Neuronal stem cell (in vitro differentiated cells): Measurements from ENCODE around the gene KLF12.

Experiments
- DNase-seq: peaks from one replicate; pipeline ENCODE4 v3.0.0-alpha.2; 2013; ENCODE audit warnings: low spot score
- H2AFZ ChIP-seq: one replicate; pipeline ENCODE4 v1.6.1; 2013; ENCODE audit warnings: mild to moderate bottlenecking, low read length, inconsistent platforms
- H2AK5ac ChIP-seq: 2 replicates; pipeline ENCODE4 v1.6.1; 2013; ENCODE audit warnings: low read depth, mild to moderate bottlenecking, inconsistent platforms, low read length, moderate library complexity, mixed read lengths
- H2BK120ac ChIP-seq: 2 replicates; pipeline ENCODE4 v1.6.1; 2013; ENCODE audit warnings: low read depth, mild to moderate bottlenecking, inconsistent platforms, low read length, moderate library complexity, mixed read lengths
- H2BK12ac ChIP-seq: one replicate; pipeline ENCODE4 v1.6.1; 2013; ENCODE audit warnings: low read length, inconsistent platforms
- H2BK15ac ChIP-seq: 2 replicates; pipeline ENCODE4 v1.6.1; 2013; ENCODE audit warnings: mild to moderate bottlenecking, low read length, inconsistent platforms, mixed read lengths
- H2BK5ac ChIP-seq: one replicate; pipeline ENCODE4 v1.6.1; 2013; ENCODE audit warnings: inconsistent platforms, mild to moderate bottlenecking, low read length, moderate library complexity
- H3K14ac ChIP-seq: one replicate; pipeline ENCODE4 v1.6.1; 2013; ENCODE audit warnings: low read length, inconsistent platforms
- H3K18ac ChIP-seq: 2 replicates; pipeline ENCODE4 v1.6.1; 2013; ENCODE audit warnings: low read length, inconsistent platforms
- H3K23ac ChIP-seq: 2 replicates; pipeline ENCODE4 v1.6.1; 2013; ENCODE audit warnings: low read depth, mild to moderate bottlenecking, mixed read lengths, low read length, inconsistent platforms; ENCODE audit not compliant: poor library complexity
- H3K27ac ChIP-seq: replicated peaks from 3 replicates; pipeline ENCODE4 v1.5.1; 2013; ENCODE audit warnings: low read length, inconsistent platforms
- H3K27me3 ChIP-seq, 3 experiments: 2 replicates each; pipeline ENCODE4 v1.6.1; 2013; ENCODE audit warnings: low read length in 3 of 3, mild to moderate bottlenecking in 2 of 3, inconsistent platforms in 1 of 3, low read depth in 1 of 3, mixed read lengths in 1 of 3, moderate library complexity in 1 of 3; ENCODE audit not compliant: control insufficient read depth in 3 of 3, insufficient read depth in 3 of 3
- H3K36me3 ChIP-seq, 2 donors: replicated peaks in 1 of 2; 2 replicates each; pipeline ENCODE4 v1.6.1; 2013; ENCODE audit warnings: low read length in 2 of 2; ENCODE audit not compliant: control insufficient read depth in 2 of 2, insufficient read depth in 2 of 2
- H3K4ac ChIP-seq: 2 replicates; pipeline ENCODE4 v1.6.1; 2013; ENCODE audit warnings: inconsistent platforms, mild to moderate bottlenecking, low read length, moderate library complexity
- H3K4me1 ChIP-seq, 2 donors: 1 replicate in 1 of 2; 2 replicates in 1 of 2; pipeline ENCODE4 v1.6.1; 2013; ENCODE audit warnings: low read length in 2 of 2, low read depth in 1 of 2; ENCODE audit not compliant: control insufficient read depth in 2 of 2, insufficient read depth in 1 of 2
- H3K4me2 ChIP-seq: one replicate; pipeline ENCODE4 v1.6.1; 2013; ENCODE audit warnings: mild to moderate bottlenecking, low read length, inconsistent platforms; ENCODE audit not compliant: insufficient read depth, poor library complexity, severe bottlenecking
- H3K4me3 ChIP-seq, 2 donors: 2 replicates each; pipeline ENCODE4 v1.5.1; 2013; ENCODE audit warnings: low read length in 2 of 2, mild to moderate bottlenecking in 2 of 2, inconsistent platforms in 1 of 2, moderate library complexity in 1 of 2
- H3K79me1 ChIP-seq: one replicate; pipeline ENCODE4 v1.6.1; 2013; ENCODE audit warnings: low read depth, mild to moderate bottlenecking, inconsistent platforms, low read length, moderate library complexity
- H3K9ac ChIP-seq: one replicate; pipeline ENCODE4 v1.6.1; 2013; ENCODE audit warnings: mild to moderate bottlenecking, low read depth, low read length, inconsistent platforms; ENCODE audit not compliant: poor library complexity
- H3K9me3 ChIP-seq, 2 donors: replicated peaks in 1 of 2; 2 replicates each; pipeline versions ENCODE3 to v1.6.1; 2013; ENCODE audit warnings: low read length in 2 of 2, mild to moderate bottlenecking in 2 of 2, inconsistent platforms in 1 of 2, low read depth in 1 of 2, mixed read lengths in 1 of 2, moderate library complexity in 1 of 2; ENCODE audit not compliant: control insufficient read depth in 2 of 2, insufficient read depth in 1 of 2
- H4K8ac ChIP-seq: one replicate; pipeline ENCODE4 v1.6.1; 2013; ENCODE audit warnings: low read depth, mild to moderate bottlenecking, inconsistent platforms, low read length, moderate library complexity
- H4K91ac ChIP-seq: one replicate; pipeline ENCODE4 v1.6.1; 2013; ENCODE audit warnings: low read length, low read depth, mild to moderate bottlenecking, inconsistent platforms; ENCODE audit not compliant: poor library complexity
- WGBS, 2 donors: extraction: QIAGEN DNeasy Blood & Tissue Kit; methylation state at CpG; one replicate each; pipeline ENCODE4 v1.1.7; 2013; ENCODE audit warnings: missing lambda C conversion rate in 2 of 2, mixed read lengths in 1 of 2; ENCODE audit not compliant: insufficient read length in 2 of 2, insufficient replicate concordance in 1 of 2; ENCODE audit errors: extremely low coverage in 2 of 2; 5-methylcytosine and 5-hydroxymethylcytosine counted together

The KLF12 gene

GRCh38 chr13:74171641-74172040 lies 37.4 kb upstream of the KLF12 start:
- Histone ChIP-seq H3K4me2 (no peak overlapping the region), H4K8ac (no peak overlapping the region), H3K14ac (no peak overlapping the region), H3K79me1 (no peaks in the 10 kb centered on the region), H3K9me3 (no peaks in the 10 kb centered on the region), H2BK5ac (no peak overlapping the region), H3K4ac (no peak overlapping the region), H3K4me1 (peaks cover 1 to 4% of the 10 kb centered on the region in 2 donors), H2AK5ac (no peak overlapping the region), H3K9ac (no peak overlapping the region), H2BK15ac (no peak overlapping the region), H3K36me3 (no peaks in the 10 kb centered on the region), H3K4me3 (no peak overlapping the region), H2BK12ac (no peak overlapping the region), H4K91ac (no peak overlapping the region), H3K18ac (no peak overlapping the region), H2AFZ (no peak overlapping the region), H2BK120ac (no peak overlapping the region), H3K27ac (no peak overlapping the region), H3K27me3 (no peaks in the 10 kb centered on the region), H3K23ac (no peak overlapping the region)
- DNase-seq, result no peak

- Histone ChIP-seq H3K9ac (no peak overlapping the region), H3K27me3 (no peaks in the 10 kb centered on the region), H3K79me1 (no peaks in the 10 kb centered on the region), H3K9me3 (no peaks in the 10 kb centered on the region), H3K4me3 (no peak overlapping the region), H3K27ac (no peak overlapping the region), H3K18ac (no peak overlapping the region), H2BK15ac (no peak overlapping the region), H3K4me1 (peaks cover 1 to 4% of the 10 kb centered on the region in 2 donors), H3K14ac (no peak overlapping the region), H3K23ac (no peak overlapping the region), H3K36me3 (no peaks in the 10 kb centered on the region), H2AK5ac (no peak overlapping the region), H3K4me2 (no peak overlapping the region), H2BK120ac (no peak overlapping the region), H2BK12ac (no peak overlapping the region), H3K4ac (no peak overlapping the region), H4K91ac (no peak overlapping the region), H4K8ac (no peak overlapping the region), H2BK5ac (no peak overlapping the region), H2AFZ (no peak overlapping the region)
- WGBS, 2 donors, result no CpG with 5 or more reads among the region's 1 CpG
- DNase-seq, result no peak
Observed at GRCh38 chr13:74169676-74170075, 35.5 kb upstream of the KLF12 start.

- H4K91ac ChIP-seq, result no peak overlapping the region
- no peak overlapping the region for H3K4ac ChIP-seq
- no CpG with 5 or more reads among the region's 4 CpGs for WGBS, 2 donors
Observed at GRCh38 chr13:74168263-74168675, 34.1 kb upstream of the KLF12 start.

DNA sequence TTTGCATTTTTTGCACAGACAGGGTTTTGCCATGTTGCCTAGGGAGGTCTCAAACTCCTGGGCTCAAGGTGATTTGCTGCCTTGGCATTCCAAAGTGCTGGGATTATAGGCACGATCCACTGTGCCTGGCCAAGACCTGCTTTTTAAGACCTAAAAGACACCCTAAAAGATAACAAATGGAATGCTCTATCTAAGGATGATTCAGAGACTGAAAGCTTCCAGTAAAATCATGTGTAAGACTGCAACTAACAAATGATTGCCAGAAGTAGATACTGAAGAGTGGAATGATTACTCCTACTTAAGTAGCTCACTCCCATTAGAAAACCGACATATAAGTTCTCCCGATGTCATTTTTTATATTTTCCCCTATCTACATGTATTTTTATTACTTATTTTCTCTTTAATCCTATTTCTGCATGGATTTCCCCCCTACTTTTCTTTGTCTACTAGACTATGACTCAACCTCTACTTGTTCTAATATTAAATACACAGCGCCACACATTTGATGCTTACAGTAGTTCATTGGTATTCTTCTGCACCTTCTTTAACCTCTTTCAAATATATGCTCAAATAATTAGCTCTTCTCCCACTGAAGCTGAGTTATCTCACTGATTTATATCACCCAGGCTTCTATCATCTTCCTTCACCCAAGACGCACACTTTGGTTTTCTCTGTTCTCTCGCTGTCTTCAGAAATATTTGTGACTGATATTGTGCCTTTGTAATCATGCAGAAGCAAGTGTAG lies 32.2 kb upstream of the KLF12 start:
- no CpG with 5 or more reads among the region's 6 CpGs for WGBS, 2 donors
- Histone ChIP-seq H2AK5ac (no peak overlapping the region), H2AFZ (no peak overlapping the region), H3K23ac (no peak overlapping the region), H4K91ac (no peak overlapping the region), H3K9ac (peak overlapping the region; percentile 70), H3K79me1 (no peaks in the 10 kb centered on the region), H3K4ac (no peak overlapping the region), H3K4me1 (peaks cover 1 to 4% of the 10 kb centered on the region in 2 donors), H3K4me2 (no peak overlapping the region), H3K14ac (no peak overlapping the region), H2BK120ac (no peak overlapping the region), H3K27ac (no peak overlapping the region), H3K18ac (no peak overlapping the region), H2BK15ac (no peak overlapping the region), H3K36me3 (no peaks in the 10 kb centered on the region), H3K9me3 (no peaks in the 10 kb centered on the region), H3K27me3 (no peaks in the 10 kb centered on the region), H3K4me3 (no peak overlapping the region), H2BK5ac (no peak overlapping the region), H2BK12ac (no peak overlapping the region), H4K8ac (no peak overlapping the region)
- no peak for DNase-seq

More at GRCh38 chr13:74168263-74168675, 34.1 kb upstream of the KLF12 start:
- H3K79me1 ChIP-seq, result no peaks in the 10 kb centered on the region
- H3K27ac ChIP-seq, result no peak overlapping the region
- no peak overlapping the region for H2AK5ac ChIP-seq
- H3K18ac ChIP-seq, result no peak overlapping the region
- H2BK120ac ChIP-seq, result no peak overlapping the region
- no peaks in the 10 kb centered on the region for H3K27me3 ChIP-seq
- no peak overlapping the region for H3K23ac ChIP-seq
- no peak overlapping the region for H4K8ac ChIP-seq
- no peak overlapping the region for H2BK12ac ChIP-seq
- H3K4me2 ChIP-seq, result no peak overlapping the region
- peaks cover 1 to 4% of the 10 kb centered on the region in 2 donors for H3K4me1 ChIP-seq
- H3K14ac ChIP-seq, result no peak overlapping the region
- H2AFZ ChIP-seq, result peak overlapping the region; percentile 65
- no peak for DNase-seq
- no peaks in the 10 kb centered on the region for H3K36me3 ChIP-seq
- no peak overlapping the region for H2BK5ac ChIP-seq
- H3K9me3 ChIP-seq, result no peaks in the 10 kb centered on the region
- no peak overlapping the region for H2BK15ac ChIP-seq
- no peak overlapping the region for H3K9ac ChIP-seq
- H3K4me3 ChIP-seq, result no peak overlapping the region
